Measurements from ENCODE around the gene EPHB1. TPM values are rescaled to one million over a fixed set of nuclear protein-coding genes. Genes with fewer than 3 reads are reported as not detected.

The EPHB1 gene
- total and polyA plus RNA-seq, 2 of the 13 experiments (the other 11 are each of a cell fraction or from before 2014, with no cell fraction given): 0.07 to 0.21 TPM

DNA sequence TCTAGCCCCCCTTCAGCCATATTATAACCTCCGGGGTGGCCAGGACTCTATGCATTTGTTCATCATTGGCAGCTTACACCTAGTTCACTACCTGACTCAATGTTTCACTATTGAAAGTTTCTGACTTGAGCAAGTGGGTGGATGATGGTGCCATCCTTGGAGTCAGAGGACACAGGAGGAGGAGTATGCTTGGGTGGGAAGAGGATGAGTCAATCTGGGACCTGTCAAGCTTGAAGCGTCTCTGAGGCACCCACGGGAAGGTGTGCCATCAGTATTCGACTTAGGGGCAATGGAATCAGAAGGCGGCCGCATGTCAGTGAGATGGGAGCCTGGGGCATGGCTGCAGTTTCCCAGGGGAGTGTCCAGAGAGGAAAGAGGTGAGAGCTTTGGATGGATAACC lies 133.3 kb downstream of the EPHB1 start:
- Histone ChIP-seq H3K4me1 (ENCODE audit: insufficient read depth, low read length) (no peaks in the 10 kb centered on the region), H3K79me2 (ENCODE audit: insufficient read depth, low read length) (no peaks in the 10 kb centered on the region), H3K9ac (ENCODE audit: insufficient read depth, low read depth, low read length) (no peak overlapping the region), H3K4me3 (replicated peaks in 1 of 3; ENCODE audit: insufficient read depth in 1 of 3, low read depth in 2 of 3, low read length in 3 of 3) (no peak overlapping the region), H3K27me3 (ENCODE audit: control insufficient read depth in 1 of 2, insufficient read depth in 2 of 2, low read length in 2 of 2) (no peaks in the 10 kb centered on the region; a peak in 1 of 5 replicates), H3K9me3 (ENCODE audit: low read length) (no peaks in the 10 kb centered on the region), H4K20me1 (ENCODE audit: insufficient read depth, low read length) (no peaks in the 10 kb centered on the region), H3K27ac (ENCODE audit: extremely low read length, insufficient read depth, low read length) (no peak overlapping the region), H2AFZ (ENCODE audit: low read length) (no peak overlapping the region), H3K4me2 (ENCODE audit: low read depth, low read length) (no peak overlapping the region), H3K36me3 (replicated peaks in 1 of 2; ENCODE audit: control insufficient read depth in 1 of 2, insufficient read depth in 2 of 2, low read length in 2 of 2) (no peaks in the 10 kb centered on the region)
- BruUV-seq (replicated peaks): no TSS peak
- no peak for FAIRE-seq
- in situ Hi-C loops (cut with HindIII; ENCODE audit: extremely low pct_ligation_motif_present, low pct_unique_long_range_greater_than_20kb) (no loop called here), intact Hi-C loops (cut with micrococcal nuclease; ENCODE audit: unreplicated experiment) (no loop called here)
- ChIA-PET POLR2A (no interaction called here), CTCF (ENCODE audit: low intra/inter-chr PET ratio, low total read pairs) (no interaction called here)
- ATAC-seq: no peak
- WGBS (ENCODE audit: low lambda C conversion rate): 33% methylated on average over 6 of the region's 6 CpGs
- TF ChIP-seq, protein P1, sequence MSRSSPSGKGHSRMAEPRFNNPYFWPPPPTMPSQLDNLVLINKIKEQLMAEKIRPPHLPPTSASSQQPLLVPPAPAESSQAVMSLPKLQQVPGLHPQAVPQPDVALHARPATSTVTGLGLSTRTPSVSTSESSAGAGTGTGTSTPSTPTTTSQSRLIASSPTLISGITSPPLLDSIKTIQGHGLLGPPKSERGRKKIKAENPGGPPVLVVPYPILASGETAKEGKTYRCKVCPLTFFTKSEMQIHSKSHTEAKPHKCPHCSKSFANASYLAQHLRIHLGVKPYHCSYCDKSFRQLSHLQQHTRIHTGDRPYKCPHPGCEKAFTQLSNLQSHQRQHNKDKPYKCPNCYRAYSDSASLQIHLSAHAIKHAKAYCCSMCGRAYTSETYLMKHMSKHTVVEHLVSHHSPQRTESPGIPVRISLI (CRISPR knock-in tag; IDR thresholded peaks at IDR 0.05; ENCODE audit: borderline replicate concordance): no peak
- no peak for TF ChIP-seq ESRRA (CRISPR knock-in tag; IDR thresholded peaks at IDR 0.05; ENCODE audit: low read depth)
- TF ChIP-seq, protein P2, sequence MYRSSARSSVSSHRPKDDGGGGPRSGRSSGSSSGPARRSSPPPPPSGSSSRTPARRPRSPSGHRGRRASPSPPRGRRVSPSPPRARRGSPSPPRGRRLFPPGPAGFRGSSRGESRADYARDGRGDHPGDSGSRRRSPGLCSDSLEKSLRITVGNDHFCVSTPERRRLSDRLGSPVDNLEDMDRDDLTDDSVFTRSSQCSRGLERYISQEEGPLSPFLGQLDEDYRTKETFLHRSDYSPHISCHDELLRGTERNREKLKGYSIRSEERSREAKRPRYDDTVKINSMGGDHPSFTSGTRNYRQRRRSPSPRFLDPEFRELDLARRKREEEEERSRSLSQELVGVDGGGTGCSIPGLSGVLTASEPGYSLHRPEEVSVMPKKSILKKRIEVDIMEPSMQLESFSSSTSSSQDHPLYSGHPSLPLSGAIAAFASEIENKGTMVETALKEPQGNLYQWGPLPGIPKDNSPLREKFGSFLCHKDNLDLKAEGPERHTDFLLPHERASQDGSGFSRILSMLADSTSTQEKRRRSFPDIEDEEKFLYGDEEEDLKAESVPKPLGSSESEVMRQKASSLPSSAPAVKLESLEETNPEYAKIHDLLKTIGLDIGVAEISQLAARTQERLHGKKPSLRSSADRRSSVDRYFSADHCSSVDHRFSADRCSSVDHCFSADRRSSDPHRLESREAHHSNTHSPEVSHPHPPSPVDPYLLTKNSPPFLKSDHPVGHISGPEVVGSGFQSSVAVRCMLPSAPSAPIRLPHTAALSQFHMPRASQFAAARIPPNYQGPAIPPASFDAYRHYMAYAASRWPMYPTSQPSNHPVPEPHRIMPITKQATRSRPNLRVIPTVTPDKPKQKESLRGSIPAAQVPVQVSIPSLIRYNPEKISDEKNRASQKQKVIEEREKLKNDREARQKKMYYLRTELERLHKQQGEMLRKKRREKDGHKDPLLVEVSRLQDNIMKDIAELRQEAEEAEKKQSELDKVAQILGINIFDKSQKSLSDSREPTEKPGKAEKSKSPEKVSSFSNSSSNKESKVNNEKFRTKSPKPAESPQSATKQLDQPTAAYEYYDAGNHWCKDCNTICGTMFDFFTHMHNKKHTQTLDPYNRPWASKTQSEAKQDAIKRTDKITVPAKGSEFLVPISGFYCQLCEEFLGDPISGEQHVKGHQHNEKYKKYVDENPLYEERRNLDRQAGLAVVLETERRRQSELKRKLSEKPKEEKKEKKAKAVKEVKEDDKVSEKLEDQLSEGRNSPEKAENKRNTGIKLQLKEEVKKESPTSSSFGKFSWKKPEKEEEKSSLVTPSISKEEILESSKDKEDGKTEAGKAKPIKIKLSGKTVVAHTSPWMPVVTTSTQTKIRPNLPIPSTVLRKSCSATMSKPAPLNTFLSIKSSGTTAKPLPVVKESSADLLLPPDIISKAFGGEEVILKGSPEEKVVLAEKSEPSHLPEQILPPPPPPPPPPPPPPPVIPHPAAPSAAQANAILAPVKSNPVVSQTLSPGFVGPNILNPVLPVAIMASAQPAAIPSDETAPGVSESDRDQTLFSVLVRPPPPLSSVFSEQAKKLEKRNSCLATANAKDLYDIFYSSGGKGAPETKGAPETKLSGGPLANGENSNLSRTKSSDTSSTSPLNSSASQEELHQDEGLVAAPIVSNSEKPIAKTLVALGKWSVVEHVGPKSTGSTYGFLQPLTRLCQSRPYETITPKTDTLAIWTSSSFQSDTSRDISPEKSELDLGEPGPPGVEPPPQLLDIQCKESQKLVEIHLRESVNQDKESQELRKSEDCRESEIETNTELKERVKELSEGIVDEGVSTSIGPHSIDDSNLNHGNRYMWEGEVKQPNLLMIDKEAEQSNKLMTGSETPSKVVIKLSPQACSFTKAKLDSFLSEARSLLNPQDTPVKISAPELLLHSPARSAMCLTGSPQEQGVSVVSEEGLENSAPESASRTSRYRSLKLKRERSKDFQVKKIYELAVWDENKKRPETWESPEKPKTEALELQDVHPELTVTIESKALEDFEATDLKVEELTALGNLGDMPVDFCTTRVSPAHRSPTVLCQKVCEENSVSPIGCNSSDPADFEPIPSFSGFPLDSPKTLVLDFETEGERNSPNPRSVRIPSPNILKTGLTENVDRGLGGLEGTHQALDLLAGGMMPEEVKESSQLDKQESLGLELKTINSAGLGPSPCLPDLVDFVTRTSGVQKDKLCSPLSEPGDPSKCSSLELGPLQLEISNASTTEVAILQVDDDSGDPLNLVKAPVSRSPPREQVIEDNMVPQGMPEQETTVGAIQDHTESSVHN (CRISPR knock-in tag; IDR thresholded peaks at IDR 0.05): no peak
- no peak for TF ChIP-seq MIER2 (CRISPR knock-in tag; IDR thresholded peaks at IDR 0.05)
- TF ChIP-seq HDAC1 (CRISPR knock-in tag; IDR thresholded peaks at IDR 0.05): no peak
- no peak for TF ChIP-seq SRY (CRISPR knock-in tag; IDR thresholded peaks at IDR 0.05)
- TF ChIP-seq ZNF615 (CRISPR knock-in tag; IDR thresholded peaks at IDR 0.05; ENCODE audit: borderline replicate concordance): no peak
- TF ChIP-seq HDAC2 (CRISPR knock-in tag; IDR thresholded peaks at IDR 0.05): no peak
- TF ChIP-seq ZNF232 (CRISPR knock-in tag; IDR thresholded peaks at IDR 0.05; ENCODE audit: borderline replicate concordance): no peak
- TF ChIP-seq ZNF616 (CRISPR knock-in tag; IDR thresholded peaks at IDR 0.05; ENCODE audit: low read depth): no peak
- no peak for TF ChIP-seq SALL1 (CRISPR knock-in tag; IDR thresholded peaks at IDR 0.05)
- no peak for TF ChIP-seq FOXC1 (CRISPR knock-in tag; IDR thresholded peaks at IDR 0.05; ENCODE audit: borderline replicate concordance)
- no peak for TF ChIP-seq ZNF75D (CRISPR knock-in tag; IDR thresholded peaks at IDR 0.05; ENCODE audit: borderline replicate concordance)
- TF ChIP-seq KAT2B (IDR thresholded peaks at IDR 0.05; ENCODE audit: borderline replicate concordance, low read depth, low read length): no peak
- TF ChIP-seq TRIM24 (CRISPR knock-in tag; IDR thresholded peaks at IDR 0.05): no peak
- no peak for TF ChIP-seq ZNF264 (CRISPR knock-in tag; IDR thresholded peaks at IDR 0.05)
- no peak for DNase-seq (ENCODE audit: low spot score)
